IMR-90 (cell line): ENCODE data around the gene CNOT6. TPM values are rescaled to one million over a fixed set of nuclear protein-coding genes. Genes with fewer than 3 reads are reported as not detected.

Source experiments
- ATAC-seq: fragments of 200-7000 bp; cut with Tn5 transposase; 2 replicates; pipeline ENCODE4 v1.9.1; 2020; ENCODE audit warnings: low read depth, mild to moderate bottlenecking, moderate library complexity
- BruUV-seq: library from RNA; stranded (reverse); fragments of 400-500 nt; replicated peaks from 2 replicates; lab custom pipeline; 2021; lab: Mats Ljungman, UMichigan
- CTCF ChIA-PET: fragments of 300-600 bp; formaldehyde crosslinking; extraction: SDS; loops from one replicate; lab custom pipeline; 2021; ENCODE audit warnings: antibody characterized with exemption; lab: Yijun Ruan, JAX
- POLR2A ChIA-PET: fragments of 300-600 bp; sonication (Branson Sonifier 250); formaldehyde crosslinking; loops from one replicate; lab custom pipeline; 2022; ENCODE audit warnings: antibody characterized with exemption; ENCODE audit not compliant: unreplicated experiment; lab: Charles Lee
- DNase-seq: peaks from one replicate; pipeline ENCODE4 v3.0.0; 2013
- H2AFZ ChIP-seq: replicated peaks from 2 replicates; pipeline ENCODE3; 2013; ENCODE audit warnings: low read length, mild to moderate bottlenecking; ENCODE audit not compliant: poor library complexity
- H2AK5ac ChIP-seq: 2 replicates; pipeline ENCODE4 v1.6.1; 2013; ENCODE audit warnings: low read depth, low read length, inconsistent platforms
- H2AK9ac ChIP-seq: replicated peaks from 2 replicates; pipeline ENCODE3; 2013; ENCODE audit warnings: mild to moderate bottlenecking, low read depth, low read length, moderate library complexity; ENCODE audit not compliant: poor library complexity
- H2BK120ac ChIP-seq: 2 replicates; pipeline ENCODE4 v1.6.1; 2013; ENCODE audit warnings: low read depth, low read length, inconsistent platforms
- H2BK15ac ChIP-seq: 3 replicates; pipeline ENCODE4 v1.6.1; 2013; ENCODE audit warnings: low read depth, low read length, inconsistent platforms
- H2BK20ac ChIP-seq: 2 replicates; pipeline ENCODE4 v1.6.1; 2013; ENCODE audit warnings: low read depth, mild to moderate bottlenecking, inconsistent platforms, low read length, moderate library complexity
- H2BK5ac ChIP-seq: 2 replicates; pipeline ENCODE4 v1.6.1; 2013; ENCODE audit warnings: mild to moderate bottlenecking, low read depth, low read length, inconsistent platforms; ENCODE audit not compliant: poor library complexity, severe bottlenecking
- H3K14ac ChIP-seq: replicated peaks from 2 replicates; pipeline ENCODE4 v1.6.1; 2013; ENCODE audit warnings: low read depth, low read length, inconsistent platforms
- H3K18ac ChIP-seq: 2 replicates; pipeline ENCODE4 v1.6.1; 2013; ENCODE audit warnings: low read depth, low read length, control low read depth
- H3K23ac ChIP-seq: 2 replicates; pipeline ENCODE4 v1.6.1; 2013; ENCODE audit warnings: low read depth, low read length, inconsistent platforms
- H3K27ac ChIP-seq: 2 replicates; pipeline ENCODE4 v1.5.1; 2013; ENCODE audit warnings: mild to moderate bottlenecking, control low read depth, low read length; ENCODE audit not compliant: insufficient read depth
- H3K27me3 ChIP-seq: 2 replicates; pipeline ENCODE4 v1.6.1; 2013; ENCODE audit warnings: low read length; ENCODE audit not compliant: control insufficient read depth, insufficient read depth
- H3K36me3 ChIP-seq: 2 replicates; pipeline ENCODE4 v1.6.1; 2013; ENCODE audit warnings: low read length, mixed read lengths; ENCODE audit not compliant: control insufficient read depth, insufficient read depth
- H3K4ac ChIP-seq: 2 replicates; pipeline ENCODE4 v1.6.1; 2013; ENCODE audit warnings: low read depth, low read length, inconsistent platforms
- H3K4me1 ChIP-seq: 2 replicates; pipeline ENCODE4 v1.6.1; 2013; ENCODE audit warnings: low read length, mixed read lengths; ENCODE audit not compliant: control insufficient read depth, insufficient read depth
- H3K4me2 ChIP-seq: 2 replicates; pipeline ENCODE4 v1.6.1; 2013; ENCODE audit warnings: low read depth, mild to moderate bottlenecking, control low read depth, low read length, moderate library complexity
- H3K4me3 ChIP-seq: 2 replicates; pipeline ENCODE4 v1.5.1; 2013; ENCODE audit warnings: low read depth, mild to moderate bottlenecking, control low read depth, low read length, moderate library complexity; ENCODE audit not compliant: insufficient read depth
- H3K56ac ChIP-seq: 2 replicates; pipeline ENCODE4 v1.6.1; 2013; ENCODE audit warnings: low read length, inconsistent platforms; ENCODE audit not compliant: insufficient read depth; ENCODE audit errors: extremely low read depth
- H3K79me1 ChIP-seq, 2 experiments: 2 replicates each; pipeline ENCODE4 v1.6.1; 2013; ENCODE audit warnings: low read length in 2 of 2, inconsistent platforms in 1 of 2, low read depth in 1 of 2
- H3K9ac ChIP-seq: 2 replicates; pipeline ENCODE4 v1.6.1; 2013; ENCODE audit warnings: low read depth, low read length, control low read depth
- H3K9me1 ChIP-seq: 2 replicates; pipeline ENCODE4 v1.6.1; 2013; ENCODE audit warnings: low read length, inconsistent platforms; ENCODE audit not compliant: insufficient read depth
- H3K9me3 ChIP-seq: 2 replicates; pipeline ENCODE4 v1.6.1; 2013; ENCODE audit warnings: low read length; ENCODE audit not compliant: control insufficient read depth, insufficient read depth
- H4K20me1 ChIP-seq: 2 replicates; pipeline ENCODE4 v1.6.1; 2013; ENCODE audit warnings: low read length, inconsistent platforms; ENCODE audit not compliant: insufficient read depth
- H4K5ac ChIP-seq: 2 replicates; pipeline ENCODE4 v1.6.1; 2013; ENCODE audit warnings: mild to moderate bottlenecking, low read depth, low read length, control low read depth
- H4K8ac ChIP-seq, 2 experiments: 2 replicates each; pipeline ENCODE4 v1.6.1; 2013; ENCODE audit warnings: low read depth in 2 of 2, low read length in 2 of 2, control low read depth in 1 of 2, inconsistent platforms in 1 of 2
- H4K91ac ChIP-seq: 2 replicates; pipeline ENCODE4 v1.6.1; 2013; ENCODE audit warnings: low read depth, low read length, inconsistent platforms; ENCODE audit not compliant: insufficient read depth
- BHLHE40 ChIP-seq: fragments of 150-350 bp; IDR thresholded peaks from 2 replicates; pipeline ENCODE4 v1.6.1; 2016; ENCODE audit warnings: mild to moderate bottlenecking, low read depth, low read length
- CEBPB ChIP-seq: IDR thresholded peaks from 2 replicates; pipeline ENCODE4 v1.6.1; 2012; ENCODE audit warnings: low read depth, low read length, improper control_type of control experiment
- CHD1 ChIP-seq: IDR thresholded peaks from 2 replicates; pipeline ENCODE4 v1.6.1; 2012; ENCODE audit warnings: low read depth, low read length, improper control_type of control experiment
- FOS ChIP-seq: fragments of 150-350 bp; IDR thresholded peaks from 2 replicates; pipeline ENCODE4 v1.6.1; 2016; ENCODE audit warnings: low read depth, low read length
- MAFK ChIP-seq: IDR thresholded peaks from 2 replicates; pipeline ENCODE4 v1.6.1; 2012; ENCODE audit warnings: low read depth, low read length, improper control_type of control experiment
- MAZ ChIP-seq: IDR thresholded peaks from 2 replicates; pipeline ENCODE4 v1.6.1; 2012; ENCODE audit warnings: low read depth, mild to moderate bottlenecking, low read length, improper control_type of control experiment, moderate library complexity, borderline replicate concordance
- MXI1 ChIP-seq: IDR thresholded peaks from 2 replicates; pipeline ENCODE4 v1.6.1; 2012; ENCODE audit warnings: low read depth, mild to moderate bottlenecking, low read length, moderate library complexity, borderline replicate concordance
- NFE2L2 ChIP-seq: fragments of 150-350 bp; IDR thresholded peaks from 2 replicates; pipeline ENCODE4 v1.6.1; 2016; ENCODE audit warnings: low read depth, mild to moderate bottlenecking, low read length
- POLR2A ChIP-seq: IDR thresholded peaks from 2 replicates; pipeline ENCODE4 v1.6.1; 2012; ENCODE audit warnings: mild to moderate bottlenecking, low read depth, low read length
- RAD21 ChIP-seq: IDR thresholded peaks from 2 replicates; pipeline ENCODE4 v1.6.1; 2012; ENCODE audit warnings: low read length, improper control_type of control experiment
- RCOR1 ChIP-seq: IDR thresholded peaks from 2 replicates; pipeline ENCODE4 v1.6.1; 2012; ENCODE audit warnings: mild to moderate bottlenecking, low read length, improper control_type of control experiment; ENCODE audit not compliant: insufficient replicate concordance
- RFX5 ChIP-seq: IDR thresholded peaks from 2 replicates; pipeline ENCODE4 v1.8.0; 2012; ENCODE audit warnings: low read depth, mild to moderate bottlenecking, low read length, moderate library complexity
- SMC3 ChIP-seq: fragments of 150-350 bp; IDR thresholded peaks from 2 replicates; pipeline ENCODE4 v1.6.1; 2016; ENCODE audit warnings: low read depth, mild to moderate bottlenecking, antibody characterized with exemption, low read length, moderate library complexity
- WGBS, 2 experiments: methylation state at CpG; one replicate each; pipeline versions ENCODE4 v1.1.5 to v1.1.7; 2013; ENCODE audit warnings: missing lambda C conversion rate in 2 of 2; ENCODE audit not compliant: insufficient read length in 1 of 2; ENCODE audit errors: extremely low coverage in 2 of 2; 5-methylcytosine and 5-hydroxymethylcytosine counted together
- dilution Hi-C: fragments of 300-500 bp; cut with HindIII; formaldehyde crosslinking; loops from one replicate; pipeline ENCODE4 v1.14.3; 2018; ENCODE audit warnings: low sequenced_read_pairs; ENCODE audit not compliant: unreplicated experiment
- in situ Hi-C: fragments of 300-500 bp; cut with MboI; formaldehyde crosslinking; loops from 3 replicates; pipeline ENCODE4 v1.14.3; 2019; ENCODE audit warnings: low sequenced_read_pairs, inconsistent platforms, mixed read lengths
- intact Hi-C: fragments of 100-400 bp; cut with micrococcal nuclease; formaldehyde crosslinking; loops from 2 replicates; pipeline ENCODE4 v1.10.0; 2022
- polyA plus RNA-seq, 3 experiments: library from polyadenylated mRNA; depleted of rRNA; stranded (reverse); fragments of >200 nt; gene quantifications; 2 replicates each; pipeline ENCODE4 v1.2.3, GENCODE V29; 2012; ENCODE audit warnings: low replicate concordance in 1 of 3
- total RNA-seq: library from RNA; depleted of rRNA; stranded (reverse); fragments of >200 nt; gene quantifications from 2 replicates; pipeline ENCODE4 v1.2.3, GENCODE V29; 2012
- TF ChIP-seq, protein P1 (sequence below): conservative IDR thresholded peaks from 2 replicates; pipeline ENCODE4 v1.5.1; 2012; ENCODE audit warnings: mild to moderate bottlenecking, low read depth, low read length, improper control_type of control experiment
- TF ChIP-seq, protein P2 (sequence below): fragments of 150-350 bp; IDR thresholded peaks from 2 replicates; pipeline ENCODE4 v1.6.1; 2017; ENCODE audit warnings: mild to moderate bottlenecking, antibody characterized with exemption, low read length, low read depth
- TF ChIP-seq, protein P3 (sequence below): fragments of 150-350 bp; IDR thresholded peaks from 2 replicates; pipeline ENCODE4 v1.6.1; 2016; ENCODE audit warnings: low read depth, mild to moderate bottlenecking, low read length, moderate library complexity, borderline replicate concordance

Gene CNOT6
- total and polyA plus RNA-seq, 2 of the 4 experiments (the other 2 are of a cell fraction), result 9.7 to 10.8 TPM

DNA sequence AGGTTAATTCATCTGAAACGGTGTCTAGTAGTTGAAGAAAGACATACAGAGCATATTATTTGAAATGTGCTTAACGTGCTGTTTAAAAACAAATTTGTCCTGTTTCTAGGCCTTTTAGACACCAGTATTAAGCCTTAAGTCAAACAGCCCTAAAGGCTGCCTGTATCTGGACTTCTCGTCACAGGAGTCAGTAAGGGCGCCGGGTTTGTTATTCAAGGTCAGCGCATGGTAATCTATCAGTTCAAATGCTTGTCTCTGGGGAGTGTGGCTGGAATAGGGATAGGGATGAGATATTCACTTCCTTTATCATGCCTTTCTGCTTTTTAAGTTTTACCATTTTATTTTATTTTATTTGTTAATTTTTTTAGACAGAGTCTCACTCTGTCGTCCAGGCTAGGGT lies 9.4 kb upstream of the CNOT6 start:
- peaks cover 6% of the 10 kb centered on the region; the same call in 1 of the 2 replicates for H3K9me3 ChIP-seq
- no peaks in the 10 kb centered on the region for H3K9me1 ChIP-seq
- in situ Hi-C loops, result no loop called here
- H3K4ac ChIP-seq, result no peak overlapping the region
- ChIA-PET CTCF (no interaction called here), POLR2A (no interaction called here)
- no peak overlapping the region for H2AFZ ChIP-seq
- no peak for TF ChIP-seq FOS
- no peak for TF ChIP-seq RFX5
- TF ChIP-seq RAD21, result no peak
- no peak for TF ChIP-seq POLR2A
- TF ChIP-seq, protein P1, sequence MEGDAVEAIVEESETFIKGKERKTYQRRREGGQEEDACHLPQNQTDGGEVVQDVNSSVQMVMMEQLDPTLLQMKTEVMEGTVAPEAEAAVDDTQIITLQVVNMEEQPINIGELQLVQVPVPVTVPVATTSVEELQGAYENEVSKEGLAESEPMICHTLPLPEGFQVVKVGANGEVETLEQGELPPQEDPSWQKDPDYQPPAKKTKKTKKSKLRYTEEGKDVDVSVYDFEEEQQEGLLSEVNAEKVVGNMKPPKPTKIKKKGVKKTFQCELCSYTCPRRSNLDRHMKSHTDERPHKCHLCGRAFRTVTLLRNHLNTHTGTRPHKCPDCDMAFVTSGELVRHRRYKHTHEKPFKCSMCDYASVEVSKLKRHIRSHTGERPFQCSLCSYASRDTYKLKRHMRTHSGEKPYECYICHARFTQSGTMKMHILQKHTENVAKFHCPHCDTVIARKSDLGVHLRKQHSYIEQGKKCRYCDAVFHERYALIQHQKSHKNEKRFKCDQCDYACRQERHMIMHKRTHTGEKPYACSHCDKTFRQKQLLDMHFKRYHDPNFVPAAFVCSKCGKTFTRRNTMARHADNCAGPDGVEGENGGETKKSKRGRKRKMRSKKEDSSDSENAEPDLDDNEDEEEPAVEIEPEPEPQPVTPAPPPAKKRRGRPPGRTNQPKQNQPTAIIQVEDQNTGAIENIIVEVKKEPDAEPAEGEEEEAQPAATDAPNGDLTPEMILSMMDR, result no peak
- no peak for TF ChIP-seq CHD1
- no peak for TF ChIP-seq RCOR1
- no peak for TF ChIP-seq MXI1
- no peak for TF ChIP-seq BHLHE40
- TF ChIP-seq, protein P2, sequence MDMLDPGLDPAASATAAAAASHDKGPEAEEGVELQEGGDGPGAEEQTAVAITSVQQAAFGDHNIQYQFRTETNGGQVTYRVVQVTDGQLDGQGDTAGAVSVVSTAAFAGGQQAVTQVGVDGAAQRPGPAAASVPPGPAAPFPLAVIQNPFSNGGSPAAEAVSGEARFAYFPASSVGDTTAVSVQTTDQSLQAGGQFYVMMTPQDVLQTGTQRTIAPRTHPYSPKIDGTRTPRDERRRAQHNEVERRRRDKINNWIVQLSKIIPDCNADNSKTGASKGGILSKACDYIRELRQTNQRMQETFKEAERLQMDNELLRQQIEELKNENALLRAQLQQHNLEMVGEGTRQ, result no peak
- TF ChIP-seq SMC3, result no peak
- TF ChIP-seq MAFK, result no peak
- no peak for TF ChIP-seq MAZ
- no peak for TF ChIP-seq NFE2L2
- no peak for TF ChIP-seq CEBPB
- TF ChIP-seq, protein P3, sequence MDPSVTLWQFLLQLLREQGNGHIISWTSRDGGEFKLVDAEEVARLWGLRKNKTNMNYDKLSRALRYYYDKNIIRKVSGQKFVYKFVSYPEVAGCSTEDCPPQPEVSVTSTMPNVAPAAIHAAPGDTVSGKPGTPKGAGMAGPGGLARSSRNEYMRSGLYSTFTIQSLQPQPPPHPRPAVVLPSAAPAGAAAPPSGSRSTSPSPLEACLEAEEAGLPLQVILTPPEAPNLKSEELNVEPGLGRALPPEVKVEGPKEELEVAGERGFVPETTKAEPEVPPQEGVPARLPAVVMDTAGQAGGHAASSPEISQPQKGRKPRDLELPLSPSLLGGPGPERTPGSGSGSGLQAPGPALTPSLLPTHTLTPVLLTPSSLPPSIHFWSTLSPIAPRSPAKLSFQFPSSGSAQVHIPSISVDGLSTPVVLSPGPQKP, result no peak
- no peaks in the 10 kb centered on the region for H4K20me1 ChIP-seq
- no peak overlapping the region for H4K91ac ChIP-seq
- H3K4me1 ChIP-seq, result no peaks in the 10 kb centered on the region
- H3K56ac ChIP-seq, result no peak overlapping the region
- WGBS, 2 experiments, result no CpG with 5 or more reads among the region's 7 CpGs
- no peak overlapping the region for H4K8ac ChIP-seq
- ATAC-seq, result no peak
- H4K5ac ChIP-seq, result no peak overlapping the region
- H3K27ac ChIP-seq, result no peak overlapping the region
- H3K18ac ChIP-seq, result no peak overlapping the region
- H2BK15ac ChIP-seq, result no peak overlapping the region
- H3K9ac ChIP-seq, result no peak overlapping the region
- no peak overlapping the region for H3K4me2 ChIP-seq
- no peaks in the 10 kb centered on the region for H3K36me3 ChIP-seq
- H2BK120ac ChIP-seq, result no peak overlapping the region
- H3K79me1 ChIP-seq, result no peaks in the 10 kb centered on the region
- dilution Hi-C loops, result no loop called here
- no peak for DNase-seq
- no peak overlapping the region for H3K4me3 ChIP-seq
- BruUV-seq, result no TSS peak
- intact Hi-C loops, result no loop called here
- no peak overlapping the region for H2AK9ac ChIP-seq
- no peak overlapping the region for H3K23ac ChIP-seq
- no peak overlapping the region for H2AK5ac ChIP-seq
- H3K27me3 ChIP-seq, result no peaks in the 10 kb centered on the region
- H2BK20ac ChIP-seq, result no peak overlapping the region
- H3K14ac ChIP-seq, result no peak overlapping the region
- no peak overlapping the region for H2BK5ac ChIP-seq
